NT2/D1 (cell line): ENCODE measurements around the gene SMLR1.

Source experiments
- SUZ12 ChIP-seq: IDR thresholded peaks from 2 replicates; pipeline ENCODE4 v1.6.1; 2011; ENCODE audit not compliant: insufficient read length, insufficient read depth; ENCODE audit errors: extremely low read depth
- YY1 ChIP-seq: IDR thresholded peaks from 2 replicates; pipeline ENCODE4 v1.6.1; 2011; ENCODE audit not compliant: insufficient read length, insufficient read depth

DNA sequence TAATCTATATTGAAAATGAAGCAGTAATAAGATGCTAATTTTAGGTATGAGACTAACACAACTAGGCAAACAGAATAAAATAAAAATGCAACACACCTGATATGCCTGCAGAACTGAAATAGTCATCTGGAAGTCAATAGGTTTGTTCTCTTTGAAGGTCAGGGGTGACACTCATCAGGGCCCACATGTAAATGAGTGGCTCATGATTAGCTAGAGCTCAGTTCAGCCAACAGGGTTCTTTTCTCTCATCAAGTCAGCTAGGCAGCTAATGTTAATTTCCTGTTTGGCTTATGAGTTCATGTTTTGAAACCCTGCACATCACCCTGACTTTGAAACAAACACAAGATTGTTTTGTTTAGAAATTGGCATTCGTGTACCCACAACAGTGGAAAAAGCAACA, 23.8 kb downstream of the SMLR1 start:
- TF ChIP-seq SUZ12 (no peak), YY1 (no peak)
